Activated CD8-positive, alpha-beta memory T cell treated with anti-CD3 and anti-CD28 coated beads for 1 hour (primary cell): ENCODE results near the gene TFDP2.
"Not testable (repeated sequence)": the region's sequence is repeated elsewhere in the genome, so short reads cannot be mapped to it uniquely, and the experiment has no call there.

ENCODE experiments used
- DNase-seq, 2 donors: peaks; one replicate each; pipeline ENCODE4 v3.0.0-alpha.2; 2020; ENCODE audit warnings: low read depth in 1 of 2; ENCODE audit errors: extremely low read depth in 1 of 2

TFDP2 gene

GRCh38 chr3:142148792-142149672 is at the start of gene TFDP2:
Gene TFDP2, minus strand, starts transcription at chr3:142149544. Its CDS starts 47,795 bp downstream, at chr3:142101749.
- DNase-seq = peak; percentile 37 to 72

- DNase-seq = no peak
These were observed 39.5 kb upstream of the TFDP2 start for GRCh38 chr3:142188846-142189245.

- DNase-seq = peak in 1 of 2 donors; percentile 1
These were observed 31.5 kb upstream of the TFDP2 start for GRCh38 chr3:142180761-142181362.

- DNase-seq = no peak
These were observed 26.1 kb upstream of the TFDP2 start for GRCh38 chr3:142175478-142175877.

- DNase-seq = no peak
These were observed 25.2 kb upstream of the TFDP2 start for GRCh38 chr3:142174559-142174958.

GRCh38 chr3:142168514-142168913 is 19.2 kb upstream of the TFDP2 start:
- DNase-seq = no peak

GRCh38 chr3:142165194-142165593 is 15.8 kb upstream of the TFDP2 start:
- no peak for DNase-seq

GRCh38 chr3:142159083-142159740 is 9.9 kb upstream of the TFDP2 start:
- no peak for DNase-seq

- DNase-seq = no peak
These were observed 4.8 kb upstream of the TFDP2 start for GRCh38 chr3:142154186-142154585.

- DNase-seq = no peak
These were observed 3.0 kb upstream of the TFDP2 start for GRCh38 chr3:142152384-142152783.

- DNase-seq = no peak
These were observed 2.5 kb upstream of the TFDP2 start for GRCh38 chr3:142151828-142152227.

- DNase-seq = no peak
These were observed 1.9 kb upstream of the TFDP2 start for GRCh38 chr3:142151240-142151639.

GRCh38 chr3:142150271-142150670 is 927 bp upstream of the TFDP2 start:
- no peak for DNase-seq

GRCh38 chr3:142149673-142149992 is 289 bp upstream of the TFDP2 start:
- DNase-seq = no peak

- no peak for DNase-seq
These were observed 1.1 kb downstream of the TFDP2 start for GRCh38 chr3:142148044-142148791.

- DNase-seq = not testable (repeated sequence)
These were observed 4.8 kb downstream of the TFDP2 start for GRCh38 chr3:142144587-142144986.

GRCh38 chr3:142140608-142141285 is 8.6 kb downstream of the TFDP2 start:
- not testable (repeated sequence) for DNase-seq

- DNase-seq = not testable (repeated sequence)
These were observed 12.3 kb downstream of the TFDP2 start for GRCh38 chr3:142137089-142137488.

- DNase-seq = no peak
These were observed 14.5 kb downstream of the TFDP2 start for GRCh38 chr3:142134799-142135325.

GRCh38 chr3:142129516-142130171 is 19.7 kb downstream of the TFDP2 start:
- no peak for DNase-seq
